PC-9 (cell line): ENCODE results near the gene TMEM17.

Source experiments
- EZH2 ChIP-seq: fragments of 200-600 bp; sonication (generic); IDR thresholded peaks from 2 replicates; pipeline ENCODE4 v1.8.0; 2017; ENCODE audit warnings: antibody characterized with exemption, low read depth
- TF ChIP-seq, protein P1 (sequence below): fragments of 200-600 bp; sonication (generic); conservative IDR thresholded peaks from 2 replicates; pipeline ENCODE4 v1.6.1; 2017; ENCODE audit warnings: mixed run types, antibody characterized with exemption, mild to moderate bottlenecking, moderate library complexity

DNA sequence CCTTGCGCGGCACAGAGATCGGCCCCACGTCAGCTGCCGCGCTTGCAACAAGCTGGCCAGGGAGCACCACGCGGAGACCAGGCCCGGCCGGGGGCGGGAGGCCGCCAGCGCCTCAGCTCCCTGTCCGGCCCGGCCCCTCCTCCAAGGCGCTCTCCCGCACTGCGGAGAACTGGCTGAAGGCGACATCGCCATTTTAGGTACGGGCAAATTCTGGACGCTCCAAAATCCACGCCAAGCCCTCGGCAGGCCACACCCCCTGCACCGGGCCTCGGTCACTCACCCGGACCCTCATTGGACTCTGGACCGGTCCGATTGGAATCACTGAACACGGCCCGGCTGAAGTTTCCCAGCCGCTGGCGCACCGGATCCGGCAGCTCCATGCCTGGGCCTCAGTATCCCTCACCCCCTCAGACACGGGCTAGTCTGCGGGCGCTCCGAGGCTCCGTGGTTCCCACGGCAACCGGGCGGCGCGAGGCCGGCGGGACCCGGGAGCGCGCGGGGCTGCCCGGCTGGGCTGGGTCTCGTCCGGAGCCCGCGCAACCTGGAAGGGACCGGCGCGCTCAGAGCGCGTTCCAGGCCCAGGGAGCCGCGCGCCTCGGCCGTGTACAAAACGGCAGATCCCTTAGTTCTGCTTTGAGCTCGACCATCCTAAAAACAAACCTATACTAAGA, at the start of gene TMEM17:
- TF ChIP-seq, protein P1, sequence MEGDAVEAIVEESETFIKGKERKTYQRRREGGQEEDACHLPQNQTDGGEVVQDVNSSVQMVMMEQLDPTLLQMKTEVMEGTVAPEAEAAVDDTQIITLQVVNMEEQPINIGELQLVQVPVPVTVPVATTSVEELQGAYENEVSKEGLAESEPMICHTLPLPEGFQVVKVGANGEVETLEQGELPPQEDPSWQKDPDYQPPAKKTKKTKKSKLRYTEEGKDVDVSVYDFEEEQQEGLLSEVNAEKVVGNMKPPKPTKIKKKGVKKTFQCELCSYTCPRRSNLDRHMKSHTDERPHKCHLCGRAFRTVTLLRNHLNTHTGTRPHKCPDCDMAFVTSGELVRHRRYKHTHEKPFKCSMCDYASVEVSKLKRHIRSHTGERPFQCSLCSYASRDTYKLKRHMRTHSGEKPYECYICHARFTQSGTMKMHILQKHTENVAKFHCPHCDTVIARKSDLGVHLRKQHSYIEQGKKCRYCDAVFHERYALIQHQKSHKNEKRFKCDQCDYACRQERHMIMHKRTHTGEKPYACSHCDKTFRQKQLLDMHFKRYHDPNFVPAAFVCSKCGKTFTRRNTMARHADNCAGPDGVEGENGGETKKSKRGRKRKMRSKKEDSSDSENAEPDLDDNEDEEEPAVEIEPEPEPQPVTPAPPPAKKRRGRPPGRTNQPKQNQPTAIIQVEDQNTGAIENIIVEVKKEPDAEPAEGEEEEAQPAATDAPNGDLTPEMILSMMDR = no peak
- no peak for TF ChIP-seq EZH2
